Fibroblast of skin of left biceps (primary cell): Measurements from ENCODE around the gene CORT.
"Not testable (repeated sequence)": the region's sequence is repeated elsewhere in the genome, so short reads cannot be mapped to it uniquely, and the experiment has no call there.

Experiments used
- DNase-seq, 2 experiments: peaks; one replicate each; pipeline ENCODE4 v3.0.0-alpha.2; 2013; ENCODE audit warnings: low read depth in 2 of 2

CORT gene

GRCh38 chr1:10449751-10450150 lies at the start of gene CORT:
Gene CORT (plus strand): TSS chr1:10450031. CDS start chr1:10450224, 193 bp downstream.
- DNase-seq = no peak

GRCh38 chr1:10401281-10401680 lies 48.5 kb upstream of the CORT start:
- DNase-seq = peak in 1 of 2 experiments; percentile 25

- DNase-seq = no peak
These were observed 47.0 kb upstream of the CORT start for GRCh38 chr1:10402729-10403274.

DNA sequence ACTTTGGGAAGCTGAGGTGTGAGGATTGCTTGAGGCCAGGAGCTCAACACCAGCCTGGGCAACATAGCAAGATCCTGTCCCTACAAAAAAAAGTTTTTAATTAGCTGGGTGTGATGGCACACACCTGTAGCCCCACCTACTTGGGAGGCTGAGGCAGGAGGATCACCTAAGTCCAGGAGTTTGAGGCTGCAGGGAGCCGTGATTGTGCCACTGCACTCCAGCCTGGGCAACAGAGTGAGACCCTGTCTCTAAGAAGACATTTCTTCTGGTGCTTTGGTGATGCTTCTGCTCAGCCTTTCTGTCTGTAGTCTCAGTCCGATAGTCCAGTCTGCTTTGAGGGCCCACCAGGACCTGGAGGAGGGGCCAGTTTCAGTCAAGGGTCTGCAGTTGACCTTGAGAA lies 42.6 kb upstream of the CORT start:
- no peak for DNase-seq

- DNase-seq = no peak
These were observed 34.5 kb upstream of the CORT start for GRCh38 chr1:10415211-10415930.

GRCh38 chr1:10415967-10416366 lies 33.9 kb upstream of the CORT start:
- not testable (repeated sequence) for DNase-seq

GRCh38 chr1:10418741-10419140 lies 31.1 kb upstream of the CORT start:
- DNase-seq = not testable (repeated sequence)

GRCh38 chr1:10419351-10419750 lies 30.5 kb upstream of the CORT start:
- DNase-seq = no peak

DNA sequence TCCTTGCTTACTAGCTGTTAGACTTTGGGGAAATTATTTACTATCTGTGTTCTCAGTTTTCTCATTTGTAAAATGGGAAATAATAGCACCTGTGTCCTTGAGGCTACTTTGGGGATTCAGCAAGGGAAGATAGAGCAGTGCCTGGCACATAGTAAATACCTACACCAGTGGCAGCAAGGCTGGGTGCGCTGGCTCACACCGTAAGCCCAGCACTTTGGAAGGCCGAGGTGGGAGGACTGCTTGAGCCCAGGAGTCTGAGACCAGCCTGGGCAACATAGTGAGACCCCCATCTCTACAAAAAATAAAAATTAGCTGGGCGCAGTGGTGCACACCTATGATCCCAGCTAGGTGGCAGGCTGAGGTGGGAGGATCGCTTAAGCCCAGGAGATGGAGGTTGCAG lies 28.2 kb upstream of the CORT start:
- no peak for DNase-seq

GRCh38 chr1:10424034-10424433 lies 25.8 kb upstream of the CORT start:
- DNase-seq = no peak

DNA sequence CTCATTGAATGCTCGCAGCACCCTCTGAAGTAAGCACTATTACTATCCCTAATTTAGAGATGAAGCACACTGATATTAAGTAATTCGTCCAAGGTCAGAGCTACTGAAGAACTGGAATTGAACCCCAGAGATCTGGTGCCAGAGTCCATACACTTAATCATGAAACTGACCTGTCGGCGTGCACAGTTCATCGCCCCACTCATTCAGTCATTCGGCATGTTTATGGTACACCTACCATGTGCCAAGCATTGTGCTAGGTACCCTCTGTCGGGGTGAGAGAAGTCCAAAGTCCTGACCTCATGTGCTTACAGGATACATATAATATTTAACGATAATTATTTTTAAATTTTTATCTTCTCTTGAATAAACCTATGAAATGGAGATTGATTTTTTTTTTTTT lies 25.2 kb upstream of the CORT start:
- DNase-seq = no peak

- DNase-seq = not testable (repeated sequence)
These were observed 23.9 kb upstream of the CORT start for GRCh38 chr1:10425826-10426534.

DNA sequence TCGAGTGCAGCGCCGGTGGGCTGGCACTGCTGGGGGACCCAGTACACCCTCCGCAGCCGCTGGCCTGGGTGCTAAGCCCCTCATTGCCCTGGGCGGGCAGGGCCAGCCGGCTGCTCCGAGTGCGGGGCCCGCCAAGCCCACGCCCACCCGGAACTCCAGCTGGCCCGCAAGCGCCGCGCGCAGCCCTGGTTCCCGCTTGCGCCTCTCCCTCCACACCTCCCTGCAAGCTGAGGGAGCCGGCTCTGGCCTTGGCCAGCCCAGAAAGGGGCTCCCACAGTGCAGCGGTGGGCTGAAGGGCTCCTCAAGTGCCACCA lies 23.3 kb upstream of the CORT start:
- not testable (repeated sequence) for DNase-seq

- no peak for DNase-seq
These were observed 20.8 kb upstream of the CORT start for GRCh38 chr1:10428984-10429383.

GRCh38 chr1:10429868-10430215 lies 20.0 kb upstream of the CORT start:
- no peak for DNase-seq

GRCh38 chr1:10430216-10431069 lies 19.4 kb upstream of the CORT start, which contains the start of gene CENPS:
Gene CENPS (plus strand): TSS chr1:10430433. CDS start chr1:10430518, 85 bp downstream.
- peak; percentile 46 to 54 for DNase-seq

DNA sequence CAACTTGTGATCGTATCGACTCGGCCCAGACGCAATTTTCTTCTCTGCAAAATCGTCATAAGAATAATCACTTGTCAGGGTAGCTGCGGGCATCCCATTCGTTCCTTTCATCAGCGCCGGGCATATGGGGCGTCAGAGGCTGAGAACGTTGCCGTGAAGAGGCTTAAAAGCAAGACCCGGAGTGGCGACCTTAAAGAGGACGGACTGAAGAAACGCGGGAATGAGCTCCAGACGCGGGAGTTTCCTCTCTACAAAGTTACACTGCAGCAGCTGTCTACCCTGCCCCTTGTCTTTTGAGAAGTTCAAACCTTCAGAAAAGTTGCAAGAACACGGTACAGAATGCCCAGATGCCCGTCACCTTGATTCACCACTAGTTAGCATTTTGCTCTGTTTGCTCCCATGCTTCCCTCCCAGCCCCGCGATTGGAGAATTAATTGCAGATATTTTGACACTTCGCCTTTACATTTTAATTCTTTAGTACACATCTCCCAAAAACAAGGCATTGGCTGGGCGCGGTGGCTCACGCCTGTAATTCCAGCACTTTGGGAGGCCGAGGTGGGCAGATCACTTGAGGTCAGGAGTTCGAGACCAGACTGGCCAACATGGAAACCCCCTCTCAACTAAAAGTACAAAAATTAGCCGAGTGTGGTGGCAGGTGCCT lies 18.6 kb upstream of the CORT start:
- no peak for DNase-seq

- DNase-seq = no peak
These were observed 16.7 kb upstream of the CORT start for GRCh38 chr1:10432910-10433700.

DNA sequence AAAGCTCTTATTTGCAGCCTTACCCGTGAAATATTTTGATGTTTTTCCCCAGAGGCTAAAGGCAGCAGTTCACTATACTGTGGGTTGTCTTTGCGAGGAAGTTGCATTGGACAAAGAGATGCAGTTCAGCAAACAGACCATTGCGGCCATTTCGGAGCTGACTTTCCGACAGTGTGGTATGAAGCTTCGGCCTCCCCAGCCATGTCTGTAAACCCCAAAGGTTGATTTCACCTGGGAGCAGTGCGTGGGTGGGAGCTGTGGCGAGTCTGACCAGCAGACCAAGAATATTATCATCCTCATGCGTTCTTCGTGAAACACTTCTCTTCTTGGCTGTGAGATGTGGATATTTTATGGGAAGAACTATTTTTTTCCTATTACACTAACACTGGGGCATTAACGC lies 16.0 kb upstream of the CORT start:
- no peak for DNase-seq

GRCh38 chr1:10434590-10434989 lies 15.2 kb upstream of the CORT start:
- DNase-seq = no peak

DNA sequence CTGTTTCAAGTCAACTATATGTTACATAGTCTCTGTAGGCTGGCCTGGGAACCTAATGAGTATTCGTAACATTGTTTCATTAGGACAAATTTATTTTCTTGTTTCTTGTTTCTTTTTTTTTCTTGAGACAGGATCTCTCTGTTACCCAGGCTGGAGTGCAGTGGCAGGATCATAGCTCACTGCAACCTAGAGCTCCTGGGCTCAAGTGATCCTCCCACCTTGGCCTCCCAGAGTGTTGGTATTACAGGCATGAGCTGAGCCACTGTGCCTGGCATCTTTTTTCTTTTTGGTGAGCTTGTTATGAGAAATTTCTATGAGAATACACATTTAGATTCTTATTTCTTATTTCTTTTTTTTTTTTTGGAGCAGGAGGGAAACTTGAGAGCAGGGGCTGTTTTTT lies 12.8 kb upstream of the CORT start:
- DNase-seq = no peak
